IMR-90 (cell line): ENCODE results near the gene SPAST. TPM values are rescaled to one million over a fixed set of nuclear protein-coding genes. Genes with fewer than 3 reads are reported as not detected.

ENCODE experiments used
- ATAC-seq: fragments of 200-7000 bp; cut with Tn5 transposase; 2 replicates; pipeline ENCODE4 v1.9.1; 2020; ENCODE audit warnings: low read depth, mild to moderate bottlenecking, moderate library complexity
- BruUV-seq: library from RNA; stranded (reverse); fragments of 400-500 nt; replicated peaks from 2 replicates; lab custom pipeline; 2021; lab: Mats Ljungman, UMichigan
- CTCF ChIA-PET: fragments of 300-600 bp; formaldehyde crosslinking; extraction: SDS; loops from one replicate; lab custom pipeline; 2021; ENCODE audit warnings: antibody characterized with exemption; lab: Yijun Ruan, JAX
- POLR2A ChIA-PET: fragments of 300-600 bp; sonication (Branson Sonifier 250); formaldehyde crosslinking; loops from one replicate; lab custom pipeline; 2022; ENCODE audit warnings: antibody characterized with exemption; ENCODE audit not compliant: unreplicated experiment; lab: Charles Lee
- DNase-seq: peaks from one replicate; pipeline ENCODE4 v3.0.0; 2013
- H2AFZ ChIP-seq: replicated peaks from 2 replicates; pipeline ENCODE3; 2013; ENCODE audit warnings: low read length, mild to moderate bottlenecking; ENCODE audit not compliant: poor library complexity
- H2AK5ac ChIP-seq: 2 replicates; pipeline ENCODE4 v1.6.1; 2013; ENCODE audit warnings: low read depth, low read length, inconsistent platforms
- H2AK9ac ChIP-seq: replicated peaks from 2 replicates; pipeline ENCODE3; 2013; ENCODE audit warnings: mild to moderate bottlenecking, low read depth, low read length, moderate library complexity; ENCODE audit not compliant: poor library complexity
- H2BK120ac ChIP-seq: 2 replicates; pipeline ENCODE4 v1.6.1; 2013; ENCODE audit warnings: low read depth, low read length, inconsistent platforms
- H2BK15ac ChIP-seq: 3 replicates; pipeline ENCODE4 v1.6.1; 2013; ENCODE audit warnings: low read depth, low read length, inconsistent platforms
- H2BK20ac ChIP-seq: 2 replicates; pipeline ENCODE4 v1.6.1; 2013; ENCODE audit warnings: low read depth, mild to moderate bottlenecking, inconsistent platforms, low read length, moderate library complexity
- H2BK5ac ChIP-seq: 2 replicates; pipeline ENCODE4 v1.6.1; 2013; ENCODE audit warnings: mild to moderate bottlenecking, low read depth, low read length, inconsistent platforms; ENCODE audit not compliant: poor library complexity, severe bottlenecking
- H3K14ac ChIP-seq: replicated peaks from 2 replicates; pipeline ENCODE4 v1.6.1; 2013; ENCODE audit warnings: low read depth, low read length, inconsistent platforms
- H3K18ac ChIP-seq: 2 replicates; pipeline ENCODE4 v1.6.1; 2013; ENCODE audit warnings: low read depth, low read length, control low read depth
- H3K23ac ChIP-seq: 2 replicates; pipeline ENCODE4 v1.6.1; 2013; ENCODE audit warnings: low read depth, low read length, inconsistent platforms
- H3K27ac ChIP-seq: 2 replicates; pipeline ENCODE4 v1.5.1; 2013; ENCODE audit warnings: mild to moderate bottlenecking, control low read depth, low read length; ENCODE audit not compliant: insufficient read depth
- H3K27me3 ChIP-seq: 2 replicates; pipeline ENCODE4 v1.6.1; 2013; ENCODE audit warnings: low read length; ENCODE audit not compliant: control insufficient read depth, insufficient read depth
- H3K36me3 ChIP-seq: 2 replicates; pipeline ENCODE4 v1.6.1; 2013; ENCODE audit warnings: low read length, mixed read lengths; ENCODE audit not compliant: control insufficient read depth, insufficient read depth
- H3K4ac ChIP-seq: 2 replicates; pipeline ENCODE4 v1.6.1; 2013; ENCODE audit warnings: low read depth, low read length, inconsistent platforms
- H3K4me1 ChIP-seq: 2 replicates; pipeline ENCODE4 v1.6.1; 2013; ENCODE audit warnings: low read length, mixed read lengths; ENCODE audit not compliant: control insufficient read depth, insufficient read depth
- H3K4me2 ChIP-seq: 2 replicates; pipeline ENCODE4 v1.6.1; 2013; ENCODE audit warnings: low read depth, mild to moderate bottlenecking, control low read depth, low read length, moderate library complexity
- H3K4me3 ChIP-seq: 2 replicates; pipeline ENCODE4 v1.5.1; 2013; ENCODE audit warnings: low read depth, mild to moderate bottlenecking, control low read depth, low read length, moderate library complexity; ENCODE audit not compliant: insufficient read depth
- H3K56ac ChIP-seq: 2 replicates; pipeline ENCODE4 v1.6.1; 2013; ENCODE audit warnings: low read length, inconsistent platforms; ENCODE audit not compliant: insufficient read depth; ENCODE audit errors: extremely low read depth
- H3K79me1 ChIP-seq, 2 experiments: 2 replicates each; pipeline ENCODE4 v1.6.1; 2013; ENCODE audit warnings: low read length in 2 of 2, inconsistent platforms in 1 of 2, low read depth in 1 of 2
- H3K9ac ChIP-seq: 2 replicates; pipeline ENCODE4 v1.6.1; 2013; ENCODE audit warnings: low read depth, low read length, control low read depth
- H3K9me1 ChIP-seq: 2 replicates; pipeline ENCODE4 v1.6.1; 2013; ENCODE audit warnings: low read length, inconsistent platforms; ENCODE audit not compliant: insufficient read depth
- H3K9me3 ChIP-seq: 2 replicates; pipeline ENCODE4 v1.6.1; 2013; ENCODE audit warnings: low read length; ENCODE audit not compliant: control insufficient read depth, insufficient read depth
- H4K20me1 ChIP-seq: 2 replicates; pipeline ENCODE4 v1.6.1; 2013; ENCODE audit warnings: low read length, inconsistent platforms; ENCODE audit not compliant: insufficient read depth
- H4K5ac ChIP-seq: 2 replicates; pipeline ENCODE4 v1.6.1; 2013; ENCODE audit warnings: mild to moderate bottlenecking, low read depth, low read length, control low read depth
- H4K8ac ChIP-seq, 2 experiments: 2 replicates each; pipeline ENCODE4 v1.6.1; 2013; ENCODE audit warnings: low read depth in 2 of 2, low read length in 2 of 2, control low read depth in 1 of 2, inconsistent platforms in 1 of 2
- H4K91ac ChIP-seq: 2 replicates; pipeline ENCODE4 v1.6.1; 2013; ENCODE audit warnings: low read depth, low read length, inconsistent platforms; ENCODE audit not compliant: insufficient read depth
- BHLHE40 ChIP-seq: fragments of 150-350 bp; IDR thresholded peaks from 2 replicates; pipeline ENCODE4 v1.6.1; 2016; ENCODE audit warnings: mild to moderate bottlenecking, low read depth, low read length
- RAD21 ChIP-seq: IDR thresholded peaks from 2 replicates; pipeline ENCODE4 v1.6.1; 2012; ENCODE audit warnings: low read length, improper control_type of control experiment
- RCOR1 ChIP-seq: IDR thresholded peaks from 2 replicates; pipeline ENCODE4 v1.6.1; 2012; ENCODE audit warnings: mild to moderate bottlenecking, low read length, improper control_type of control experiment; ENCODE audit not compliant: insufficient replicate concordance
- WGBS, 2 experiments: methylation state at CpG; one replicate each; pipeline versions ENCODE4 v1.1.5 to v1.1.7; 2013; ENCODE audit warnings: missing lambda C conversion rate in 2 of 2; ENCODE audit not compliant: insufficient read length in 1 of 2; ENCODE audit errors: extremely low coverage in 2 of 2; 5-methylcytosine and 5-hydroxymethylcytosine counted together
- dilution Hi-C: fragments of 300-500 bp; cut with HindIII; formaldehyde crosslinking; loops from one replicate; pipeline ENCODE4 v1.14.3; 2018; ENCODE audit warnings: low sequenced_read_pairs; ENCODE audit not compliant: unreplicated experiment
- in situ Hi-C: fragments of 300-500 bp; cut with MboI; formaldehyde crosslinking; loops from 3 replicates; pipeline ENCODE4 v1.14.3; 2019; ENCODE audit warnings: low sequenced_read_pairs, inconsistent platforms, mixed read lengths
- intact Hi-C: fragments of 100-400 bp; cut with micrococcal nuclease; formaldehyde crosslinking; loops from 2 replicates; pipeline ENCODE4 v1.10.0; 2022
- polyA plus RNA-seq, 3 experiments: library from polyadenylated mRNA; depleted of rRNA; stranded (reverse); fragments of >200 nt; gene quantifications; 2 replicates each; pipeline ENCODE4 v1.2.3, GENCODE V29; 2012; ENCODE audit warnings: low replicate concordance in 1 of 3
- total RNA-seq: library from RNA; depleted of rRNA; stranded (reverse); fragments of >200 nt; gene quantifications from 2 replicates; pipeline ENCODE4 v1.2.3, GENCODE V29; 2012
- TF ChIP-seq, protein P1 (sequence below): fragments of 150-350 bp; IDR thresholded peaks from 2 replicates; pipeline ENCODE4 v1.6.1; 2016; ENCODE audit warnings: low read depth, mild to moderate bottlenecking, low read length, moderate library complexity, borderline replicate concordance

The SPAST gene
- total and polyA plus RNA-seq, 2 of the 4 experiments (the other 2 are of a cell fraction) = 5.3 to 14.5 TPM

DNA sequence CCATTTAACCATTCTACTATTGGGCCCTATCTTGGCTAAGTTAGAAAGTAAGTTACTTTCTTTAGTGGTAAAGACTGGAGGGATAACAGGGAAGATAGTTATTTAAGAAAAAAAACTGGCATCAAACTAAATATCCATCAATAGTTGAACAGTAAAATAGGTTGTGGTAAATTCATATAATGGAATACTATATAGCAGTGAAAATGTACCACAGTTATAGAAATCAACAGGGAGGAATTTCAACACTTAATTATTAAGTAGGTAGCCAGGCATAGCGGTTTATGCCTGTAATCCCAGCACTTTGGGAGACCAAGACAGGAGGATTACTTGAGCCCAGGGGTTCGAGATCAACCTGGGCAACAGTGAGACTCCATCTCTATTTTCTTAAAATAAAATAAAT, 3.1 kb upstream of the SPAST start:
- CTCF ChIA-PET = no interaction called here
- Histone ChIP-seq H3K23ac (no peak overlapping the region), H3K4me3 (no peak overlapping the region), H3K4me2 (no peak overlapping the region), H4K5ac (no peak overlapping the region), H4K20me1 (no peaks in the 10 kb centered on the region), H3K18ac (no peak overlapping the region), H3K56ac (no peak overlapping the region), H3K36me3 (no peaks in the 10 kb centered on the region), H2AFZ (no peak overlapping the region), H2BK20ac (no peak overlapping the region), H4K8ac (no peak overlapping the region), H3K79me1 (peaks cover 0 to 9% of the 10 kb centered on the region in 2 experiments; a peak in 2 of 4 replicates), H4K91ac (no peak overlapping the region), H3K9me3 (no peaks in the 10 kb centered on the region; the same call in 1 of the 2 replicates), H3K27me3 (no peaks in the 10 kb centered on the region), H3K4me1 (peaks cover 2% of the 10 kb centered on the region; the same call in 1 of the 2 replicates), H3K14ac (no peak overlapping the region), H2BK15ac (no peak overlapping the region), H3K4ac (no peak overlapping the region), H2BK120ac (no peak overlapping the region), H2AK5ac (no peak overlapping the region), H3K27ac (no peak overlapping the region), H2BK5ac (no peak overlapping the region), H3K9ac (no peak overlapping the region), H3K9me1 (no peaks in the 10 kb centered on the region), H2AK9ac (no peak overlapping the region)
- BruUV-seq = no TSS peak
- intact Hi-C loops = no loop called here
- dilution Hi-C loops = no loop called here
- ATAC-seq (no peak), DNase-seq (no peak)
- in situ Hi-C loops = no loop called here
- POLR2A ChIA-PET = no interaction called here
- TF ChIP-seq RAD21 (no peak), RCOR1 (no peak), BHLHE40 (no peak)
- TF ChIP-seq, protein P1, sequence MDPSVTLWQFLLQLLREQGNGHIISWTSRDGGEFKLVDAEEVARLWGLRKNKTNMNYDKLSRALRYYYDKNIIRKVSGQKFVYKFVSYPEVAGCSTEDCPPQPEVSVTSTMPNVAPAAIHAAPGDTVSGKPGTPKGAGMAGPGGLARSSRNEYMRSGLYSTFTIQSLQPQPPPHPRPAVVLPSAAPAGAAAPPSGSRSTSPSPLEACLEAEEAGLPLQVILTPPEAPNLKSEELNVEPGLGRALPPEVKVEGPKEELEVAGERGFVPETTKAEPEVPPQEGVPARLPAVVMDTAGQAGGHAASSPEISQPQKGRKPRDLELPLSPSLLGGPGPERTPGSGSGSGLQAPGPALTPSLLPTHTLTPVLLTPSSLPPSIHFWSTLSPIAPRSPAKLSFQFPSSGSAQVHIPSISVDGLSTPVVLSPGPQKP = no peak
- no CpG with 5 or more reads among the region's 2 CpGs for WGBS, 2 experiments
